Upper lobe of left lung (tissue), 4 donors: ENCODE results near the gene ZNF101.

Experiments used
- CTCF ChIP-seq, 6 experiments: fragments of 450-650 bp in 4 of 6; fragments of 200-600 bp in 2 of 6; sonication (generic) in 2 of 6; IDR thresholded peaks; one replicate each; pipeline ENCODE4 v1.5.1; 2016 to 2019; ENCODE audit warnings: antibody characterized with exemption in 6 of 6
- POLR2AphosphoS5 ChIP-seq, 2 donors: sonication (generic); formaldehyde crosslinking; IDR thresholded peaks; one replicate each; pipeline ENCODE4 v1.5.1; 2017; ENCODE audit warnings: antibody characterized with exemption in 2 of 2

DNA sequence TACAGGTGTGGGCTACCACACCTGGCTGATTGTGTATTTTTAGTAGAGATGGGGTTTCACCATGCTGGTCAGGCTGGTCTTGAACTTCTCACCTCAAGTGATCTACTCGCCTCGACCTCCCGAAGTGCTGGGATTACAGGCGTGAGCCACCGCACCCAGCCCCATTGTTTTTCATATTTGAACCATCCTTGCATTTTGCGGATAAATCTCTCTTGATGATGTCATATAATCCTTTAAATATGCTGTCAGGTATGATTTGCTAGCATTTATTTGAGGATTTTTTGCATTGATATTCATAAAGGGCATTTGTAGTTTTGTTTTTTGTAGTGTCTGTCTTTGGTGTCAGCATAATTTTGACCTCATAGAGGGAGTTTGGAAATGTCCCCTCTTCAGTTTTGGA, 5.7 kb downstream of the ZNF101 start:
- TF ChIP-seq CTCF (IDR thresholded peaks at IDR 0.05) (no peak), POLR2AphosphoS5 (IDR thresholded peaks at IDR 0.05) (no peak)
